HG03460 (cell line): ENCODE results near the gene GP5.

Source experiments
- ATAC-seq: cut with Tn5 transposase; IDR thresholded peaks from one replicate; pipeline ENCODE4 v1.9.1; 2021; ENCODE audit not compliant: unreplicated experiment

Gene GP5

GRCh38 chr3:194399874-194400411 lies 877 bp upstream of the GP5 start:
- ATAC-seq: no peak

DNA sequence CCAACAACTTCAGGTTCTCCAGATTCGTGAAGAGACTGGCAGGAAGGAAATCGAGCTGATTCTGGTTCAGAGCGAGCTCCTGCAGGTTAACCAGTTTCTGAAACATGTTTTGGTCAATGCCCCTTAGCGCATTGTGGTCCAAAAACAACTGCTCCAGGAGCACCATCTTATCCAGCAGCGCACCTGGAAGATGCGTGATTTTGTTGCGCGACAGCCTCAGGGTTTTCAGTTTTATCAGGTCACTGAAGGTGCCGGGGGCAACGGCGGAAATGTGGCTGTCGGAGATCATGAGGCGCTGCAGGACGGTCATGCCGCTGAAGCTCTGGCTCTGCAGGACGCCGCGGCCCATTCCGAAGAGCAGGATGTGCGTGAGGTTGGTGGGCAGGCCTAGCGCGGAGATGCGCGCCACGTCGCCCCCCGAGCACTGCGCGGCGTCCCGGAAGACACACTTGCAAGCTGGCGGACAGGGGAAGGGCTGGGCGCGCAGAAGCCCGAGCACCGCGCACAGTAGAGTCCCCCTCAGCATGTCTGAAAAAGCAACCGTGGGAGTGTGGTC lies 1.2 kb downstream of the GP5 start:
- no peak for ATAC-seq

GRCh38 chr3:194396859-194397756 lies 2.0 kb downstream of the GP5 start:
- no peak for ATAC-seq

DNA sequence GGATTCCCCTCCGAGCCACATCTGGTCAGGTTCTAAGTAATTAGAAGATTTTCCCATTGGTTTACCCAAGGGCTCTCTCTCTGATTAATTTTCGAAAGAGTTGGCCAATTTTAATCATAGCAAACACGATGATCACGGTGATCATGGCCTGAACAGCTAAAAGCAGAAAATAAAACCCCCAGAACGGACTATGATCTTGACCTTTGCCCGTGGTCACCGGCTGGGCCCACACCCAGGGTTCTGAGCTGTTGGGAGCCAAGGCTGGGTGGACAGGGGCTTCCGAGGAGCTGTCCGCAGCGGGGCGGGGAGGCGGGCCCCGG lies 2.6 kb downstream of the GP5 start:
- no peak for ATAC-seq

DNA sequence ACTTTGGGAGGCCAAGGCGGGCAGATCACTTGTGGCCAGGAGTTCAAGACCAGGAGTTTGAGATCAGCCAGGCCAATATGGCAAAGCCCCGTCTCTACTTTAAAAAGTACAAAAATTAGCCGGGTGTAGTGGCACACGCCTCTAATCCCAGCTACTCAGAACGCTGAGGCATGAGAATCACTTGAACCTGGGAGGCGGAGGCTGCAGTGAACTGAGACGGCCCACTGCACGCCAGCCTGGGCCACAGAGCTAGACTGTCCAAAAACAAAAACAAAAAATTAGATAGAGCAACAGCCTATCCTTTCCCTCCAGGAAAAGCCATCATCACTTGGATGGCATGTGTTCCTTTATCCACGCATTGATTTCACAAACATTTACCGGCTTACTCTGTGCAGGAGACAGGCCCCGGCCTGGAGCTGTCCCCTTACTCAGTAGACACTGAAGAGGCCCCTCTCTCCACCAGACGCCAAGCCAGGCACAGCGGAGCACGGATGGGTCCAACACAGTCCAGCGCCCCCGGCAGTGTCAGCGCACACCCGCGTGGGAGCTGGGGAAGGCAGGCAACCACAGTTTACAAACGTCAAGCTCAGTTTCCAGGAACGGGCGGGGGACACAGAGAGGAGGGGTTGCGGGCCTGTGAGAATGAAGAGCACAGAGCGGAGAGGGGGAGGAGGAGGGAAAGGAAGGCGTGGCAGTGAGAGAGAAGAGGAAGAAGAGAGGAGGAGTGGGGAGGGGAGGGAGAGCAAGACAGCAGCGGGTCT lies 3.1 kb downstream of the GP5 start:
- ATAC-seq: no peak

DNA sequence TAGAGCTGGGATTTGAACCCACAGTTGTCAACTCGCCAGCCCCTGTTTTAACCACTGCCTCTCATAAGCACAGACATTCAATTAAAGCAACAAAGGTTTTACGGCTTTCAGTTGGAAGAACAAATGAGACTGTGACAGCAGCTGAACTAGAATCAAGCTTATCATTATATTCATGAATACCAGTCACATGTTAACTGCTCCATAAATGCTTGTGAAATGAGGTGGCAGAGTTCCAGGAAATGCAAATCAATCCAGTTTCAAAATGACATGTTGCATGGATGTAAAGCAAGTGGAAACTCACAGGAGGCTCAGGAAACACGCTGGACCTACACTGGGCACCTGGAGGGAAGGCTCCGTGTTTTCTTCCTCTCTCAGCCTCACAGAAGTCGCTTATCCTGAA lies 3.9 kb downstream of the GP5 start:
- no peak for ATAC-seq

- ATAC-seq: no peak
Observed at GRCh38 chr3:194392576-194392975, 6.5 kb downstream of the GP5 start.

DNA sequence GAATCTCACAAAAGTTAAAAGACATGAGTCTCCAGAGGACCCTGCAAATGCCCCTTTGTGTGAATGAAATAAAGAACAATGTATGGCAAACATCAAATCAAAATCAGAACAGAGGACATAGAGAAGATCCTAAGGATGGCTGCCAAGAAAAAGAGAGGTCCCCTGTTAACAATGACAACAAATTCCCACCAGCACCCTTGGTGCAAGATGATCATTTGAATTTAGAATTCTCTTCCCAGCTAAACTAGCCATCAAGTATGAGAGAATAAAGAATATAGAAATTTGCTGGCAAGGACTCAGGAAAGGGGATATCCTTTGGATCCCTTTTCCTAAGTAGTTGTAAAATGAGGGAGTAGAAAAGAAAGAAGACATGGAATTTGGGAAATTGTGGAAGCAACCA lies 8.2 kb downstream of the GP5 start:
- ATAC-seq: no peak

DNA sequence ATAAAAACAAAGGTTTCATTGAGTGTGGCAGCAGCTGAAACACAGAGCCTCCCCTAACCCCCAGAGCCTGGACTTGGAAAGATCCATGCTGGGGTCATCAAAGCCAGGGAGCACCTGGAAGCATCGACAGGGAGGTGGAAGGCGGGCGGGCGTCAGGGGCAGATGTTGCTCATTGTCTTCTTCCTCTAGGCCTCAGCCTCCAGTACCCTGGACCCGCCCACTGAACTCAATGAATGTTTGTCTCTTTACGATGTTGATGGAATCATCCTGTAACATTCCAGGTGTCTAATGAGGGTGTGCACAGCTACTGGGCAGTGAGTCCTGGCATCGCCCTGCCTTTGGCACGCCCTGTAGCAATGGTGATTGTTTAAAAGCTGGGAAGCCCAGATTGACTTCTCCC lies 9.8 kb downstream of the GP5 start:
- no peak for ATAC-seq

GRCh38 chr3:194387926-194388418 lies 11.1 kb downstream of the GP5 start:
- no peak for ATAC-seq

- ATAC-seq: no peak
Observed at GRCh38 chr3:194387276-194387675, 11.8 kb downstream of the GP5 start.

DNA sequence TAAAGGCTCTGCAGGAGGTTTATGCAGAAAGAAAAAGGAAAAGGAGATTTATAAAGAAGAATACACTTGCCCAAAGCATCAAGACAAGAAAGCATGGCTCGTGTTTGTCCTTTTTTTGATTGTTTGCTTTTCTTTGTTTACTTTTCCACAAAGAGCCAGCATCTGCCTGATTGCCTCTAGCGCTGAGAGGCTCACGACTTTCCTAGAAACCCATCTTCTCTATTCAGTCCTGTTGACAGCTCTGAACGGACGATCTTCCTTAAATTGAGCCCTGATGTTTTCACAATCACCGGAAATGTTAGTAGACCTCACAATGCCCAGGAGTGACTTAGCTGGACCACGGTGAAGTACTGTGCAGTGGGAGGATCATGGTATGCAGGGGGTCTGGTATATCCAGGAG lies 12.4 kb downstream of the GP5 start:
- no peak for ATAC-seq

DNA sequence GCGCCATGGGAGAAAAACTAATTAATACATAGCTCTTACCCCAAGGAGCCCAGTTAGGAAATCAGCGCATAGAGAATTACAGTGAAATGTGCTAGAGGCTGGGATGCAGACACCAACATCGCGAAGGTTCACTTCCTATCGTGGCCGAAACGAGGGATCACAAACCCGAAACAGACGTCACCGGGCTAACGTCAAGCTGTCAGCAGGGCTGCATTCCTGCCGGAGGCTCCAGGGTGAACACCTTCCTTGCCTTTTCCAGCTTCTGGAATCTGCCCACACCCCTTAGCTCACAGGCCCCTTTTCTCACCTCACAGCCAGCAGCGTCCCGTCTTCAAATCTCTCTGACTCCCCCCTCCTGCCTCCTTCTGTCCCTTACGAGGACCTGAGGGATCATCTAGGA lies 13.0 kb downstream of the GP5 start:
- no peak for ATAC-seq

- ATAC-seq: no peak
Observed at GRCh38 chr3:194384569-194385001, 14.5 kb downstream of the GP5 start.

GRCh38 chr3:194384156-194384555 lies 14.9 kb downstream of the GP5 start:
- no peak for ATAC-seq

DNA sequence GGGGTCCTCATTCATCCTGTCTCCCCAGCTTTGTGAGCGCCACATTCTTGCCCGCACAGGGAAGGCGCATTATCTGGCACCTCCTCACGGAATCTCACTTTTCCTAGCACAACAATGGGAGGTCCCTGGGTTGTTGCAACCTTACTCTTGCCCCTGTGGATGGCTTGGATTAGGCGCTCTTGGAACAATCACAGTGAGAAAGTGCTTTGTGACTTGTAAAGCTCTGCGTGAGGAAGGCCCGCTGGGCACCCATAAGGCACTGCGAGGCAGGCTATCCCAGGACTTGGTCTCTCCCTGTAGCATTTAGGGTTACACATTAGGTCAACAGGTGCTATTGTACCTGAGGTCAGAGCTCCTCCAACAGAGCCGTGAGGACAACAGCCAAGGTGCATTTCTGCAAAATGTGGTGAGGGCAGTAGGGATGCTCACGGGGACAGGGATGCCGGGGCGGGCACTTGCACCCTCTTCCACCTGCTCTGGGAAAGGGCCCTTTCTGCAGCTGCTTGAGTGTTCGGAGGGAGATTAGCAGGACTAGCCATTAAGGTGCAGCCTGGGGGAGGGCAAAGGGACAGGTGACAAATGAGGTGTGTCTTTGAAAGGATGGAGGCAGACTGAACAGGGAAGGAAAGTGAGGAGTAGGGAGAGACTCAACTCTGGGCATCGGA lies 15.7 kb downstream of the GP5 start:
- no peak for ATAC-seq

DNA sequence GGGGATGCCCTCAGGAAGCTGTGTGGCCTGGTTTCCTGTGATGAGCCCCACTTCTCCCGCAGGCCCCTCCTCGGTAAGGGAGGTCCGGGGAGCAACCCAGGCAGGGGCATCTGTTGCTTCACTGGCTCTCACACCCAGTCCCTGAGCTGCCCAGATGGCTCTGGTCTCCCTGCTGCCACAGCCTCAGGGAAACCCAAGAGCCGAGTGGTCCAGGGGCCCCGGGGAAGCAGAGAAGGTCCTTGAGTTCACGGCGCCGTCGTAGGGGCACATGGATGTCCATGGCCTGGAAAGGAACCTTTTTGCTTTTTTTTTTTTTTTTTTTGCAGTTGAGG lies 16.2 kb downstream of the GP5 start:
- ATAC-seq: no peak

- no peak for ATAC-seq
Observed at GRCh38 chr3:194382196-194382891, 16.7 kb downstream of the GP5 start.

GRCh38 chr3:194381460-194381875 lies 17.6 kb downstream of the GP5 start:
- no peak for ATAC-seq

- no peak for ATAC-seq
Observed at GRCh38 chr3:194380326-194380725, 18.7 kb downstream of the GP5 start.

- no peak for ATAC-seq
Observed at GRCh38 chr3:194379651-194380050, 19.4 kb downstream of the GP5 start.
